ENCODE data around the gene TDRD3.

The TDRD3 gene

GRCh38 chr13:60463787-60464186, 66.8 kb downstream of the TDRD3 start:
- no peak for DNase-seq

DNA sequence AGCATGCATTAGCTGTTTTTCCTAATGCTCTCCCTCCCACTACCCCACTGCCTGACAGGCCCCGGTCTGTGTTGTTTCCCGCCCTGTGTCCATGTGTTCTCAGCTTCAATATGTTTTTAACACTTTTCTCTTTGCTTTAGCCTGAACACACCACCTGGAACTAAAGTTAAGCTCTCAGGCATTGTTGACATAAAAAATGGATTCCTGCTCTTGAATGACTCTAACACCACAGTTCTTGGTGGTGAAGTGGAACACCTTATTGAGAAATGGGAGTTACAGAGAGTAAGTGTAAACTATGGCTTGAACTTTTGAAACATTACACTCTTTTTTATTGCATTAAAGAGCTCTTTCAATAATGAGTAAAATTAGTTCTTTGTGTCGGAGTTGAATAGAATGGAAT, 70.1 kb downstream of the TDRD3 start:
- no peak for DNase-seq

- DNase-seq = no peak
Observed at GRCh38 chr13:60479273-60479672, 82.3 kb downstream of the TDRD3 start.

- no peak for DNase-seq
Observed at GRCh38 chr13:60482012-60482411, 85.0 kb downstream of the TDRD3 start.

DNA sequence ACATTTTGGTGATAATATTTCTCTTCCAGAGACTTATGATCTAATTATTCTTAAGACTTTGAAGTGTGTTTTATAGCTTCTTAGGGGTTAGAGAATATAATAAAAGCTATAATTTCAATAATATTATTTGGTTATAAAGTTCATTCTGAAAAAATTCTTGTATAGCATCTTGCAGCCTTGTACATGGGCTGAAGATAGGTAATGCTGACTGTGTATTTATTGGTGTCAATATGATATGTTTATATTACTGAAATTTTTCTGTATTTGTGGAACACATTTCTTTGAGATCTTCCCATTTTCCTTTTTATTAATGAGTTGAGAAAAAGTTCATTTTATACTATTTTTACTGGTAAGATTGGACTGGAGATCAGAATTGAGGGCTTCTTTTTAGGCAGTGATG, 87.8 kb downstream of the TDRD3 start:
- no peak for DNase-seq

DNA sequence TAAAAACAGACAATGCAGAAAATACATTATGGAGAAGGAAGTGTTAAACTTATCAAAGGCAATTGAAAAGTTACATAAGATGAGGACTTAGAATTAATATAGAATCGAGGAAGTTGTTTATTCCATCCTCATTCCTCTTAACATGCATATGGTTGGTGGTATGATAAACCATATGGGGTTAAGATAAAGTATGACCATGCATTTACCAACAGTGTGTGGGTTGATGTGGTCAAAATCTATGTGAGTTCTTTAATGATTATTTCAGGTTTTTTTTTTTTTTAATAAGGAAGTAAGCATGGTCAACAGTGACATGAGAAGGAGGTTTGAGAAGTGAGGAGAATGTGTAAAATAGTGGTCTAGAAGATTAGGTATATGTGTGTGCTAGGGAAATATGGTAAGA, 94.5 kb downstream of the TDRD3 start:
- DNase-seq = no peak

DNA sequence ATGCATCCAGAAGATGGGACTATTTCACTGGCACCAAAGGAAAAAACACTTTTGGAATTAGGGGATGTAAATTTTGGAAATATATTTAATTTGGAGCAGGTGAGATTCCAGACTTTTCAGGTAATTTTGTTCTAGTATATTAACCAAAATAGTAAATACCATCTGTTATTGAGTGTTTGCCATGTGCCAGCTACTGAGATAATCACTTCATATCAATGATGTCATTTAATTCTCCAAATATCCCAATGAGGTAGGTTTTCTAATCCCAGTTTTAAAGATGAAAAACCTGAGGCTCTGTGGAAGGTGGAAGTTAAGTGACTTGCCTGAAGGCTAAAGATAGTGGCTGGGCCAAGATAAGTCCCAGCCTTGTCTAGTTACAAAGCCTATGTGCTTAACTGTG, 95.2 kb downstream of the TDRD3 start:
- DNase-seq = no peak

DNA sequence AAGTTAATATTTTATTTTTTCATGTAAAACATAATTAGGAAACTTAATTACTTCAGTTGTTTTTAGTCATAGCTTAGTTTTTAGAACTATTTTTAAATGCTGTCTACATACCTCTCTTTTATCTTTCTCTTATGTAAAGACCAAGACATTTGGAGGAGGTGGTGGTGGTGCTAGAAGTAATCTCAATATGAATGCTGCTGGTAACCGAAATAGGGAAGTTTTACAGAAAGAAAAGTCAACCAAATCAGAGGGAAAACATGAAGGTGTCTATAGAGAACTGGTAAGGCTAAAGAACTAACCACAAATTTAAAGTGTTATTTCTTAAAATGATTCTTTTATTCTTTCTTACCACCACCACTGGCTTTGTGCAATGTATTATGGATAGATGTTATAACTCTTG, 97.3 kb downstream of the TDRD3 start:
- no peak for DNase-seq

GRCh38 chr13:60501236-60501635, 104.2 kb downstream of the TDRD3 start:
- no peak for DNase-seq

- no peak for DNase-seq
Observed at GRCh38 chr13:60509601-60510386, 112.8 kb downstream of the TDRD3 start.

GRCh38 chr13:60511637-60512036, 114.6 kb downstream of the TDRD3 start:
- DNase-seq = no peak

DNA sequence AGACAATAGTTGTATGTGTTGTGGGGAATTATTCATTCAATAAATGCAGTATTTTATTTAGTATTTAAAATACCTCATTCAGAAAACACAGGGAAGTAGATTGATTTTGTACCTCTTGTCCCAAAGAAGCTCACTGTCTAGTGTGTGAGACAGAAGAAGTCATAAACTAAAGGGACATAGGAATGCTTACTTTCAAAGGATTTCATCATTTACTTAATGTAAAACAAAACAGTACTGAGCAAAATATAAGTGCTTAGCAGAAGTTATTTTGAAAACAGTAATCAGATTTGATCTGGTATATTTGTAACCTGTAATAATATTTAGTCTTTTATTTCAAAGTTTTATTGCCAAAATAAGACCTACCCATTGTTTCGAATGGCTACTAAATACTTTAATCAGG, 117.9 kb downstream of the TDRD3 start:
- DNase-seq = no peak

- DNase-seq = no peak
Observed at GRCh38 chr13:60519496-60519895, 122.5 kb downstream of the TDRD3 start.

DNA sequence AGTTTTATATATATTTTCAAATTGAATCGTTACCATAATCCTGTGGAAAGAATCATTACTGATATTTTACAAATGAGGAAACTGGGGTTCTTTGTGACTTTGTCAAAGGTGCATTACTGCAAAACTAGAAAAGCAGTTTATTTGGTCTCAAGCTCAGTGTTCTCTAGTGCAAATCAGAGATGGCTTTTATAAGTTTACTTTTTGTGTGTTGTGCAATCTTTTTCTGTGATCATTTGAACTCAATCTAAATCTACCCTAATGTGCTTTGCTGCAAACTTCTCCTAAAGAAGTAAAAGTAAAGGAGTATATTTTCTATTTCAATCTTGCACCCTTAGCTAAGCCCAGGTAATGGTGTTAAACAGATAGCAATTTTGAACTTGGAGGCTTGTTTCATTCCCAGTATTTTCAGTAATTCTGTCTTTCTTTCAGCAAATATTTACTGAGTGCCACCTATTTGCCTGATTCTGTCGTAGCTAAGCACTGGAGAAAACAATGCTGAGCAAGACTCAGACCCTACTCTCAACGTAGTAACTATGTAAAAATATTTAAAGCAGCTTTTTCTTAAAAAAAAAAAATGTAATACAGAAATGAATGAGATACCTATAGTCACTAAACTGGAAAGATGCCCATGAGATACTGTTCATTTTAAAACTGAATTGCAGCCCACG, 124.0 kb downstream of the TDRD3 start:
- no peak for DNase-seq

DNA sequence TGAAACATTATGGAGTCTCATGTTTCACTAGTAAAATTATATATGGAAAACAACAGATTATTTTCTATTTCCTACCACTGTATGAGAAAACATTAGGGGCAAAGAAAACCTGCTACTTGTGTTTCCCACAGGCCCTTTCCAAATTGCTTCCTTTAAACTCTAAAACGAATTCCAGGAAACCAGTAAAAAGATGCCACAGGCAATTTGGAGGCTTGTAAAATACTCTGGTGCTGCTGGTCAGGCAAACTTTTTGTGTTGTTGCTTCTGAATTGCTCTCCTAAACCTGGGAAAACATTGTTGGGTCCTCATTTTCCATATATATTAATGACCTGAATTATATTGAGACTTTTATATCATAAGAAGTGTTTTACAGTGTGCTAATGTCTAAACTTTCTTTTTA, 141.5 kb downstream of the TDRD3 start:
- DNase-seq = no peak

DNA sequence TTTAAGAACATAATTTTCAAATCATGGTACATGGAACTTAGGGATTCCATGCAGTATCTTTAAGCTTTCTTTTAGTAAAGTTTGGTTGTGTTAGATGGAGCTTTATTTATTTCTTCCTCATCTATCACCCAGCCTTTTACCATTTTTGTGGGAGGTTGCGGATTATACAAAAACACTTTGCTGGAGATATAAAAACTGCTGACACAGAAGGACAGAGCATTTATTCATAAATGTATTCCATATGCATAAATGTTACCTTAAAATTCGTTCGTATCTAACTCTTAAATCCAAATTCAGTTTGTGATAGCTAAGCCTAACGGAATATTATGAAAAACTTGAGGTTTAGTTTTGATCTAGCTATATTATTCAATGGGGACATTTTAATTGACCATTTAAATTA, 143.3 kb downstream of the TDRD3 start:
- DNase-seq = no peak

- DNase-seq = no peak
Observed at GRCh38 chr13:60562096-60562780, 165.2 kb downstream of the TDRD3 start.

GRCh38 chr13:60571571-60571970, 174.6 kb downstream of the TDRD3 start:
- DNase-seq = no peak

- DNase-seq = no peak
Observed at GRCh38 chr13:60572003-60572798, 175.2 kb downstream of the TDRD3 start.

DNA sequence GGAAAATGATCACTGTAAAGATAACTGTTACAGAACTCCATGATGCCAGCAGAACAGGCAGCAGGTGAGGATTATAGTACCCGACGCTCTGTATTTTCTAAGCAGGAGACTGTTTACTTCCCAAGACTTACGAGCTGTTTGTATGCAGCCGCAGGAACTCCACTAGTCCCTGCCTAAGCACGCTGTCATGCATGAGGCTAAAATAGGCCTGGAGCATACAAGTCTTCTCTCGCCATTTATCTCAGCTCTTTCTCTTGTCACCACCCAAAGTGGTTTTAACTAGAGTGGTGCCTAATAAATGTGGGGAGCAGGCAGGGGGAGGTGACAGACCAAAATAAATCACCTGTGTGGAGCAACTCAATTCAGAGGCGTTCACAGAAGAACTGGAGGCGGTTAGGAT, 175.8 kb downstream of the TDRD3 start:
- no peak for DNase-seq

DNA sequence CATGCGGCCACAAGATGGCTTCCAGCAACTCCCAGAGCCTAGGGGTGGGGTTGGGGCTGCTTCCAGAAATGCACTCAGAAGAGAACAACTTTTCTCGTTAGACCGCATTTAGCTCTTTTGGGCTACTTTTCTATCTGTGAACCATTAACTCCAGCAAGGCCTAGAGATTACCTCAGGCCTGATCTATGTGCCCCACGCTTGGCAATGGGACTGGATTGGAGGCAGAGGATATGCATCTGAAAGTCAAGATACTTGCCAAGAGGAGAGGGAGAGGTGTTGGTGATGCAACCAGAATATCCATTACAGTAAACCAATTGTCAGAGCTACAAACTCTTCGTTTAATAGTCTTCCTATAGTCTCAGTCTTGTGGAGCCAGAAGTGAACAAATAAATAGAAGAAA, 177.7 kb downstream of the TDRD3 start:
- DNase-seq = no peak

GRCh38 chr13:60575142-60575541, 178.1 kb downstream of the TDRD3 start:
- no peak for DNase-seq

DNA sequence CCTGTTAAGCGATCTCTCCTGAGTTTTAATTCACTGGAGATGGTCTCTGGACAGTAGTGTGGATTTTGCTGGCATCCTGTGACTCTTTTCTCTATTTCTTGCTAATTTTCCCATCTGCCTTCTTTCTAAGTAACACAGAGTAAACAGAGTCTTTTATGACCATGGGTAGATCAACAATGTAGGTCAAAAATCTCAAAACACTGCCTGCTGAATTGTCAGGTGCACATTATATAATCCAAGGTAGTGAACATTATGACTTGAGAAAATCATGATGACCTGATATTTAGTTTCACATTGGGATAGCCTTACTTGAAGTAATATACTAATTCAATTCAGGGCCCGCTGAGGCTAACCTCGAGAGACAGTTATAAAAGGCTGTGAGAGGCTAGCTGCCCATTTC, 180.7 kb downstream of the TDRD3 start:
- no peak for DNase-seq
